HG03039 (cell line): ENCODE measurements around the gene ZC3H18.

Experiments used
- ATAC-seq: cut with Tn5 transposase; IDR thresholded peaks from one replicate; pipeline ENCODE4 v1.9.1; 2021; ENCODE audit warnings: mild to moderate bottlenecking, moderate library complexity; ENCODE audit not compliant: unreplicated experiment

The ZC3H18 gene

GRCh38 chr16:88636488-88637265 lies 66.5 kb downstream of the ZC3H18 start:
- ATAC-seq: no peak

- no peak for ATAC-seq
Measured at GRCh38 chr16:88638323-88639230, 68.4 kb downstream of the ZC3H18 start, which contains the start of gene IL17C. IL17C (plus strand) TSS chr16:88638572; CDS start chr16:88638642, 70 bp downstream.

- no peak for ATAC-seq
Measured at GRCh38 chr16:88639231-88640038, 69.2 kb downstream of the ZC3H18 start.

- no peak for ATAC-seq
Measured at GRCh38 chr16:88640039-88640495, 69.9 kb downstream of the ZC3H18 start.

GRCh38 chr16:88640498-88641247 lies 70.5 kb downstream of the ZC3H18 start:
- ATAC-seq: no peak

GRCh38 chr16:88642881-88643643 lies 72.9 kb downstream of the ZC3H18 start:
- no peak for ATAC-seq

- no peak for ATAC-seq
Measured at GRCh38 chr16:88643644-88643932, 73.4 kb downstream of the ZC3H18 start.

GRCh38 chr16:88645455-88645854 lies 75.3 kb downstream of the ZC3H18 start:
- no peak for ATAC-seq

- ATAC-seq: no peak
Measured at GRCh38 chr16:88645941-88646340, 75.7 kb downstream of the ZC3H18 start.

- ATAC-seq: no peak
Measured at GRCh38 chr16:88646345-88647034, 76.3 kb downstream of the ZC3H18 start.

- no peak for ATAC-seq
Measured at GRCh38 chr16:88647178-88648070, 77.2 kb downstream of the ZC3H18 start.

GRCh38 chr16:88649195-88649923 lies 79.2 kb downstream of the ZC3H18 start:
- ATAC-seq: no peak

GRCh38 chr16:88649924-88650748 lies 79.9 kb downstream of the ZC3H18 start:
- peak; percentile 5 for ATAC-seq

GRCh38 chr16:88650749-88651275 lies 80.6 kb downstream of the ZC3H18 start, which contains the start of gene CYBA:
CYBA (minus strand) TSS chr16:88651053; CDS start chr16:88651013, 40 bp downstream.
- ATAC-seq: peak; percentile 68

GRCh38 chr16:88651276-88651988 lies 81.2 kb downstream of the ZC3H18 start:
- ATAC-seq: peak; percentile 52
